Measurements from ENCODE around the gene PLA1A. TPM values are rescaled to one million over a fixed set of nuclear protein-coding genes. Genes with fewer than 3 reads are reported as not detected.

PLA1A gene
- total RNA-seq, 4 donors from 2014 or later = 3.3 to 12.8 (median 7.3) TPM

DNA sequence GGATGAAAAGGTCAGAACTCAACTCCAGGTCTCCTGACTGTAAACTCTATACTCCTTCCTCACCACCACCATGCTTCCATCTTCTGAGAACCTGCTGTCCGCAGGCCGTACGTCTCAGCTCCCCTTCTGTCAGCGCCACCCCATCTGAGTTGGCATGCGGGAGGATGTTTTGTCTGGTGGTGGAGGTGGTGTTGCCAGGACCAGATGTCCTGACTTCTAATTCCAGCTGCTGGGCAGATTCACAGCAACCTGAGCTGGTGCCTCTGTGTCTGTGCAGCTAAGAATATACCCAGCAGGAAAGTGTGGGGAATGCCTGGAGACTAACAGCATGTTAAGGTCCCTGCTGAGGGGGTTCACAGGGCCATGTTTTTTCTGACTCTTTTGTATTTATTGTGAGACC, 23.2 kb downstream of the PLA1A start:
- DNase-seq (ENCODE audit: low spot score) = no peak
- TF ChIP-seq, protein P1, sequence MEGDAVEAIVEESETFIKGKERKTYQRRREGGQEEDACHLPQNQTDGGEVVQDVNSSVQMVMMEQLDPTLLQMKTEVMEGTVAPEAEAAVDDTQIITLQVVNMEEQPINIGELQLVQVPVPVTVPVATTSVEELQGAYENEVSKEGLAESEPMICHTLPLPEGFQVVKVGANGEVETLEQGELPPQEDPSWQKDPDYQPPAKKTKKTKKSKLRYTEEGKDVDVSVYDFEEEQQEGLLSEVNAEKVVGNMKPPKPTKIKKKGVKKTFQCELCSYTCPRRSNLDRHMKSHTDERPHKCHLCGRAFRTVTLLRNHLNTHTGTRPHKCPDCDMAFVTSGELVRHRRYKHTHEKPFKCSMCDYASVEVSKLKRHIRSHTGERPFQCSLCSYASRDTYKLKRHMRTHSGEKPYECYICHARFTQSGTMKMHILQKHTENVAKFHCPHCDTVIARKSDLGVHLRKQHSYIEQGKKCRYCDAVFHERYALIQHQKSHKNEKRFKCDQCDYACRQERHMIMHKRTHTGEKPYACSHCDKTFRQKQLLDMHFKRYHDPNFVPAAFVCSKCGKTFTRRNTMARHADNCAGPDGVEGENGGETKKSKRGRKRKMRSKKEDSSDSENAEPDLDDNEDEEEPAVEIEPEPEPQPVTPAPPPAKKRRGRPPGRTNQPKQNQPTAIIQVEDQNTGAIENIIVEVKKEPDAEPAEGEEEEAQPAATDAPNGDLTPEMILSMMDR (IDR thresholded peaks at IDR 0.05) = no peak
- ATAC-seq (ENCODE audit: low FRiP score) = no peak

DNA sequence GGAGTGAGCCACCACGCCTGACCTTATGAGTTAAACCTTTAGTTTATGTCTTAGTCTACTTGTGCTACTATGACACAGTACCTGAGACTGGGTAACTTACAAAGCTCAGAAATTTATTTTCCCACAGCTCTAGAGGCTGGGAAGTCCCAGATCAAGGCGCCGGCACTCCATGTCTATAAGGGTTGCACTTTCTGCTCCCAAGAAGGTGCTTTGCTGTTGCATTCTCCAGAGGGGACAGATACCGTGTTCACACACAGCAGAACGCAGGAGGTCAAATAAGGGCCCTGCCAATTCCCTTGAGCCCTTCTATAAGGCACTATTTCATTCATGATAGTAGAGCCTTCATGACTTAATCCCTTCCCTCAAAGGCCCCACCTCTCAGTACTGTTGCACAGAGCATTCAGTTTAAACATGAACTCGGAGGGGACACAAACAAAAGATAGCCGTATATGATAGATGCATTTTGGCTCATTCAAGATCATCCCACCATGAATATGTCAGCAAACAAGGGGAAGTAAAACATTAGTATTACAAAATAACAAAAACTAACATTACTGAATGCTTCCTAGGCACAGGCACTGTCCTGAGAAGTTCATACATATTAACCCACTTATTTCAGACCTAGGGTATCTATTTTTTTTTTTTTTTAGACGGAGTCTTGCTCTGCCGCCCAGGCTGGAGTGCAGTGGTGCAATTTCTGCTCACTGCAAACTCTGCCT, 26.5 kb downstream of the PLA1A start:
- TF ChIP-seq, protein P1 (IDR thresholded peaks at IDR 0.05) = no peak
- ATAC-seq (ENCODE audit: low FRiP score) (no peak), DNase-seq (ENCODE audit: low spot score) (no peak)

DNA sequence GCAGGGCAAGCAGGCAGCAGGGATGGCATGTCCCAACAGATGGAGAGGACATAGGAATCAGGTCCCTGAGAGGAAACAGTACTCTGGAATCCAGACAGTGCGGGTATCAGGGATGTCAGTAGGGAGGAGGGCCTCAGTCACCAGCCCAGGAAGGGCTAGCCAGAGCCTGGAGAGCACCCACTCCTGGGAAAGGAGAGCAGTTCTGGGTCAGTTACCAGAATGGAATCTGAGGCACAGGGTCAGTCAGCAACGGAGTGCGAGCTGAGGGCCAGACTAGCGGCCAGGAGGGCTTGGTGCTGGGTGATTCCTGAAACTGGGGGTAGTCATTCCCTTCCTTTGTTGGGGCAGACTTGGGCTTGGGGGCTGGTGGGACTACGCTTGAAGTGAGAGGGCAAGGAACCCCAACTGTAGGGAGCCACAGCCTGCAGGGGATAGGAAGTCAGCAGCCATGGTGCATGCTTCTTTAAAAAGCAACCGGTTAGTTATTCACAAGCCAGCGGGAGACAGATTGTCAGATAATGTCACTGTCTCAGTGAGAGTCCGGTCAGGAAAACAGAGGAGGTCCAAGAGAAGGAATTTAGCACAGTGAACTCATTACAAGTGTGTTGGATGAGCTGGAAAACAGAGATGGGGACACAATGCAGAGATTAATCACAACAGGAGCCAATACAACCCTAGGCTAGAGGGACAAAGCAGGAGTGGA, 27.9 kb downstream of the PLA1A start:
- ATAC-seq (ENCODE audit: low FRiP score) = no peak
- TF ChIP-seq, protein P1 (IDR thresholded peaks at IDR 0.05) = no peak
- DNase-seq (ENCODE audit: low spot score) = no peak

DNA sequence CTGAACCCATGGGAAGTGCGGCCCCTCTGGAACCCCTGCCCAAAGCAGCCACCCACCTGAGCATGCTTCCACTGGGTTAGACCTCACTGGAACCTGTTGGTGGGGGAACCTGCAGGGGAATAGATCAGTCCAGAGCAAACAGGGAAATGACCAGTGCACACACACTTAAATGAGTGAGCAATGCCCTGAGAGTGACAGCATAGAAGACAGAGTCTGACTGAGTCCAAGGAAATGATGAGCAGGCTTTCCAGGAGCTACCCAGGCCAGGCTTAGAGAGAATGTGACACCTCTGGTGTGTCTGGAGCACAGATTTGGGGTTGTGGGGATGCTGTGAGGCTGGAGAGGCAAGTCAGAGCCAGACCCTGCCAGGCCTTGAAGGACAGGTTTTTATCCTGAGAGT, 28.5 kb downstream of the PLA1A start:
- DNase-seq (ENCODE audit: low spot score) = no peak
- TF ChIP-seq, protein P1 (IDR thresholded peaks at IDR 0.05) = no peak

DNA sequence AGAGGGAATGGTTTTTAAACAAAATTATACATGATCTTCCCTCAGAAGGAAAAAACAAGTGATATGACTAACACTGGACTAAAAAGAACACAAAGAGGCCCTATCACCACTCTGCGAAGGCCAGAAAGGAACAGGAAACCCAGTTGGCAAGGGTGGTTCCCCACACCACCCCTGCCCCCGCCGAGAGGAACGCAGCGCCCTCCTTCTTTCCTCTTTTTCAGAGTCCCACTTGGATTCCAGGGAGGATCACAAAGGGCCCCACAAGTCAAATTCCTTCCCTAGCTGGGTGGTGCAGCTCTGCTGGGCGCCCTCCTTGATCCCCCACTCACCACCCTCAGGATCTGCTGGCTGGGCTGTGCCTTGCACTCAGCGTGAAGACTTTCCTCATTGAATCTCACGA, 29.8 kb downstream of the PLA1A start:
- ATAC-seq (ENCODE audit: low FRiP score) = no peak
- TF ChIP-seq, protein P1 (IDR thresholded peaks at IDR 0.05) = no peak
- DNase-seq (ENCODE audit: low spot score) = no peak

More for the DNA sequence above, 28.5 kb downstream of the PLA1A start:
- no peak for ATAC-seq (ENCODE audit: low FRiP score)

DNA sequence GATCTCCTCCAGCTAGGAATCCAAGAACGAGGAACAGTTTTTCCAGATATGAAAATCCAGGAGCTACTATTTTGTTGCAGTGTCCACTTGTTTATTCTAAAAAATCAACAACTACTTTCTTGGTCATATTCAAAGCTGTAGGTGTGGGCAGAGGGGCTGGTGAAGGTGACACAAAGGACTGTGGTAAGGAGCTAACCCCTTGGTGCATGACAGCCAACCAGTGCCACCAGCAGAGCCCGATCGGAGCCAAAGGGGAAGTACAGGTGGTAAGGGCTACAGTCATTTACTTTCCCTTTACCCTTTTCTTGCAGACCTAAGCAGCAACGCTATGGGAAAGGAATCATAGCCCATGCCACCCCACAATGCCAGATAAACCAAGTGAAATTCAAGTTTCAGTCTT, 30.7 kb downstream of the PLA1A start:
- no peak for ATAC-seq (ENCODE audit: low FRiP score)
- no peak for DNase-seq (ENCODE audit: low spot score)
- TF ChIP-seq, protein P1 (IDR thresholded peaks at IDR 0.05) = no peak
